Ascending aorta (tissue), 2 donors: ENCODE measurements around the gene GPR137. TPM values are rescaled to one million over a fixed set of nuclear protein-coding genes. Genes with fewer than 3 reads are reported as not detected.

Experiments used
- DNase-seq, 2 donors: peaks; one replicate each; pipeline ENCODE4 v3.0.0-alpha.2; 2019; ENCODE audit warnings: low spot score in 2 of 2
- H3K27ac ChIP-seq, 2 donors: fragments of 200-600 bp; sonication (generic); one replicate each; pipeline ENCODE4 v1.5.1; 2016 to 2017; ENCODE audit warnings: mild to moderate bottlenecking in 1 of 2
- H3K27me3 ChIP-seq: fragments of 200-600 bp; sonication (generic); one replicate; pipeline ENCODE4 v1.5.1; 2017
- H3K36me3 ChIP-seq, 2 donors: fragments of 200-600 bp; sonication (generic); one replicate each; pipeline ENCODE4 v1.5.1; 2016
- H3K4me1 ChIP-seq, 2 donors: fragments of 200-600 bp; sonication (generic); one replicate each; pipeline ENCODE4 v1.5.1; 2016 to 2017; ENCODE audit warnings: mild to moderate bottlenecking in 1 of 2
- H3K4me3 ChIP-seq, 2 donors: fragments of 200-600 bp; sonication (generic); one replicate each; pipeline ENCODE4 v1.5.1; 2016 to 2017; ENCODE audit warnings: mild to moderate bottlenecking in 1 of 2
- H3K9me3 ChIP-seq, 2 donors: fragments of 200-600 bp; sonication (generic); one replicate each; pipeline ENCODE4 v1.5.1; 2016
- CTCF ChIP-seq, 3 experiments: fragments of 200-600 bp in 2 of 3; fragments of 450-650 bp in 1 of 3; sonication (generic) in 2 of 3; IDR thresholded peaks; one replicate each; pipeline ENCODE4 v1.5.1; 2016 to 2019; ENCODE audit warnings: antibody characterized with exemption in 3 of 3, mild to moderate bottlenecking in 1 of 3, moderate library complexity in 1 of 3
- intact Hi-C: fragments of 100-400 bp; cut with DNase I; formaldehyde crosslinking; loops from one replicate; pipeline ENCODE4 v1.15.1; 2023
- total RNA-seq: library from RNA; depleted of rRNA; stranded (reverse); fragments of >200 nt; gene quantifications from one replicate; pipeline ENCODE4 v1.1.0, GENCODE V29; 2016

The GPR137 gene
- total RNA-seq, 1 donor from 2014 or later, result 3.9 TPM

GRCh38 chr11:64259533-64260067 lies 26.0 kb upstream of the GPR137 start:
- no peak for TF ChIP-seq CTCF (IDR thresholded peaks at IDR 0.05)
- H3K4me1 ChIP-seq, result no peaks in the 10 kb centered on the region
- intact Hi-C loops, result no loop called here
- H3K36me3 ChIP-seq, result peaks cover 80 to 93% of the 10 kb centered on the region in 2 donors
- H3K9me3 ChIP-seq, result no peaks in the 10 kb centered on the region
- H3K27me3 ChIP-seq, result no peaks in the 10 kb centered on the region
- no peak overlapping the region for H3K4me3 ChIP-seq
- no peak for DNase-seq
- H3K27ac ChIP-seq, result no peak overlapping the region

- no peaks in the 10 kb centered on the region for H3K9me3 ChIP-seq
- peaks cover 76 to 93% of the 10 kb centered on the region in 2 donors for H3K36me3 ChIP-seq
- TF ChIP-seq CTCF (IDR thresholded peaks at IDR 0.05), result no peak
Observed at GRCh38 chr11:64260147-64260708, 25.4 kb upstream of the GPR137 start.

GRCh38 chr11:64261556-64262080 lies 24.0 kb upstream of the GPR137 start:
- intact Hi-C loops, result no loop called here
- Histone ChIP-seq H3K27me3 (no peaks in the 10 kb centered on the region), H3K4me3 (no peak overlapping the region), H3K27ac (no peak overlapping the region), H3K9me3 (no peaks in the 10 kb centered on the region), H3K4me1 (no peaks in the 10 kb centered on the region), H3K36me3 (peaks cover 78 to 93% of the 10 kb centered on the region in 2 donors)
- no peak for TF ChIP-seq CTCF (IDR thresholded peaks at IDR 0.05)
- no peak for DNase-seq

More at GRCh38 chr11:64260147-64260708, 25.4 kb upstream of the GPR137 start:
- intact Hi-C loops, result no loop called here
- H3K4me1 ChIP-seq, result no peaks in the 10 kb centered on the region
- no peak overlapping the region for H3K4me3 ChIP-seq
- no peak overlapping the region for H3K27ac ChIP-seq
- H3K27me3 ChIP-seq, result no peaks in the 10 kb centered on the region
- no peak for DNase-seq

- no peak for DNase-seq
- peaks cover 0 to 5% of the 10 kb centered on the region in 2 donors for H3K4me1 ChIP-seq
- H3K4me3 ChIP-seq, result no peak overlapping the region
- no peaks in the 10 kb centered on the region for H3K27me3 ChIP-seq
- H3K9me3 ChIP-seq, result no peaks in the 10 kb centered on the region
- no peak for TF ChIP-seq CTCF (IDR thresholded peaks at IDR 0.05)
- H3K27ac ChIP-seq, result no peak overlapping the region
- H3K36me3 ChIP-seq, result peaks cover 72 to 91% of the 10 kb centered on the region in 2 donors
- intact Hi-C loops, result no loop called here
Observed at GRCh38 chr11:64262271-64263002, 23.2 kb upstream of the GPR137 start.

- H3K36me3 ChIP-seq, result peaks cover 69 to 85% of the 10 kb centered on the region in 2 donors
- no peak for DNase-seq
- intact Hi-C loops, result no loop called here
Observed at GRCh38 chr11:64263021-64263946, 22.4 kb upstream of the GPR137 start.

More at GRCh38 chr11:64263021-64263946, 22.4 kb upstream of the GPR137 start:
- no peak for TF ChIP-seq CTCF (IDR thresholded peaks at IDR 0.05)
- no peaks in the 10 kb centered on the region for H3K27me3 ChIP-seq
- no peaks in the 10 kb centered on the region for H3K9me3 ChIP-seq
- H3K4me1 ChIP-seq, result peaks cover 5 to 14% of the 10 kb centered on the region in 2 donors
- no peak overlapping the region for H3K27ac ChIP-seq
- H3K4me3 ChIP-seq, result no peak overlapping the region
